HCT116 (cell line): ENCODE data around the gene STX2. TPM values are rescaled to one million over a fixed set of nuclear protein-coding genes. Genes with fewer than 3 reads are reported as not detected.

Experiments
- ATAC-seq: fragments of 200-7000 bp; cut with Tn5 transposase; 2 replicates; pipeline ENCODE4 v1.9.1; 2020; ENCODE audit warnings: mild to moderate bottlenecking, moderate library complexity
- BruUV-seq: library from RNA; stranded (reverse); fragments of 400-500 nt; replicated peaks from 2 replicates; lab custom pipeline; 2021; lab: Mats Ljungman, UMichigan
- CTCF ChIA-PET: fragments of 300-600 bp; sonication (Branson Sonifier 250); formaldehyde crosslinking; loops from one replicate; lab custom pipeline; 2021; ENCODE audit warnings: antibody characterized with exemption; lab: Charles Lee
- POLR2A ChIA-PET: fragments of 300-600, 350-600 bp; sonication (Branson Sonifier 250); formaldehyde crosslinking; loops from one replicate; lab custom pipeline; 2021; ENCODE audit warnings: antibody characterized with exemption; lab: Charles Lee
- RAD21 ChIA-PET, 2 experiments: fragments of 300-600 bp; sonication (Branson Sonifier 250); formaldehyde crosslinking; loops; one replicate each; lab custom pipeline; 2023; ENCODE audit warnings: low total read pairs in 2 of 2; ENCODE audit not compliant: uncharacterized antibody in 2 of 2, unreplicated experiment in 2 of 2, low non-redundant PET in 1 of 2; lab: Charles Lee
- DNase-seq: peaks from one replicate; pipeline ENCODE4 v3.0.0-alpha.2; 2010; ENCODE audit warnings: low read depth, low spot score
- H2AFZ ChIP-seq: fragments of 200-600 bp; shearing (Covaris generic), sonication (generic); 2 replicates; pipeline ENCODE4 v1.6.1; 2017; ENCODE audit warnings: low read depth, mixed run types, mixed read lengths, antibody characterized with exemption, low read length; ENCODE audit not compliant: poor library complexity, severe bottlenecking
- H3K27ac ChIP-seq: 2 replicates; pipeline ENCODE4 v1.5.1; 2012; ENCODE audit warnings: low read depth, low read length
- H3K27me3 ChIP-seq: fragments of 200-600 bp; sonication (generic); 2 replicates; pipeline ENCODE4 v1.6.1; 2016; ENCODE audit warnings: mixed run types, low read length, mixed read lengths; ENCODE audit not compliant: insufficient read depth
- H3K36me3 ChIP-seq, 2 experiments: fragments of 200-500 bp in 1 of 2; fragments of 200-600 bp in 1 of 2; sonication (Bioruptor generic) in 1 of 2; sonication (generic) in 1 of 2; 2 replicates each; pipeline versions ENCODE4 v1.5.1 to v1.6.1; 2014 to 2016; ENCODE audit warnings: low read length in 2 of 2, inconsistent platforms in 1 of 2, mixed read lengths in 1 of 2, mixed run types in 1 of 2; ENCODE audit not compliant: insufficient read depth in 2 of 2, control insufficient read depth in 1 of 2
- H3K4me1 ChIP-seq, 2 experiments: fragments of 200-600 bp in 1 of 2; sonication (generic) in 1 of 2; 2 replicates each; pipeline versions ENCODE4 v1.5.1 to v1.6.1; 2012 to 2017; ENCODE audit warnings: low read length in 2 of 2, inconsistent platforms in 1 of 2, mild to moderate bottlenecking in 1 of 2, mixed read lengths in 1 of 2, mixed run types in 1 of 2, moderate library complexity in 1 of 2; ENCODE audit not compliant: insufficient read depth in 2 of 2, control insufficient read depth in 1 of 2
- H3K4me2 ChIP-seq: fragments of 200-600 bp; sonication (generic); 2 replicates; pipeline ENCODE4 v1.6.1; 2017; ENCODE audit warnings: mixed run types, low read length, mixed read lengths
- H3K4me3 ChIP-seq, 2 experiments: fragments of 200-600 bp in 1 of 2; sonication (generic) in 1 of 2; replicated peaks in 1 of 2; 2 replicates each; pipeline ENCODE4 v1.5.1; 2011 to 2016; ENCODE audit warnings: low read length in 2 of 2, control low read depth in 1 of 2, low read depth in 1 of 2, mild to moderate bottlenecking in 1 of 2, mixed read lengths in 1 of 2, mixed run types in 1 of 2
- H3K79me2 ChIP-seq: fragments of 200-600 bp; sonication (generic); 2 replicates; pipeline ENCODE4 v1.6.1; 2017; ENCODE audit warnings: mild to moderate bottlenecking, mixed run types, low read length, moderate library complexity, mixed read lengths; ENCODE audit not compliant: insufficient read depth
- H3K9ac ChIP-seq: fragments of 200-600 bp; sonication (generic); 2 replicates; pipeline ENCODE4 v1.6.1; 2016; ENCODE audit warnings: low read length, mixed read lengths
- H3K9me2 ChIP-seq: fragments of 200-600 bp; sonication (generic), shearing (Covaris generic); 2 replicates; pipeline ENCODE4 v1.6.1; 2017; ENCODE audit warnings: mixed run types, mild to moderate bottlenecking, moderate library complexity; ENCODE audit not compliant: insufficient read depth
- H3K9me3 ChIP-seq, 2 experiments: fragments of 200-500 bp in 1 of 2; fragments of 200-600 bp in 1 of 2; sonication (Bioruptor generic) in 1 of 2; sonication (generic) in 1 of 2; 2 replicates each; pipeline ENCODE4 v1.6.1; 2014 to 2017; ENCODE audit warnings: low read length in 2 of 2, mixed read lengths in 2 of 2, inconsistent platforms in 1 of 2, low read depth in 1 of 2, mild to moderate bottlenecking in 1 of 2, mixed run types in 1 of 2, moderate library complexity in 1 of 2; ENCODE audit not compliant: control insufficient read depth in 1 of 2, insufficient read depth in 1 of 2
- H4K20me1 ChIP-seq: fragments of 200-600 bp; sonication (generic), shearing (Covaris generic); 2 replicates; pipeline ENCODE4 v1.6.1; 2017; ENCODE audit warnings: mixed run types, mild to moderate bottlenecking, moderate library complexity; ENCODE audit not compliant: insufficient read depth
- CBX3 ChIP-seq: IDR thresholded peaks from 2 replicates; pipeline ENCODE4 v1.6.1; 2012; ENCODE audit warnings: low read depth
- EGR1 ChIP-seq: IDR thresholded peaks from 2 replicates; pipeline ENCODE4 v1.6.1; 2012; ENCODE audit warnings: low read depth
- FOSL1 ChIP-seq: IDR thresholded peaks from 2 replicates; pipeline ENCODE4 v1.6.1; 2012; ENCODE audit warnings: low read depth
- JUND ChIP-seq: IDR thresholded peaks from 2 replicates; pipeline ENCODE4 v1.6.1; 2012
- SIN3A ChIP-seq: IDR thresholded peaks from 2 replicates; pipeline ENCODE4 v1.6.1; 2012; ENCODE audit warnings: low read depth
- SP1 ChIP-seq: IDR thresholded peaks from 2 replicates; pipeline ENCODE4 v1.6.1; 2012; ENCODE audit warnings: low read depth
- TCF7L2 ChIP-seq: IDR thresholded peaks from 2 replicates; pipeline ENCODE4 v1.7.0; 2011; ENCODE audit warnings: borderline replicate concordance, inconsistent platforms; ENCODE audit not compliant: insufficient read depth, insufficient read length; ENCODE audit errors: extremely low read depth
- ZFX ChIP-seq: fragments of 450-650 bp; IDR thresholded peaks from 2 replicates; pipeline ENCODE4 v1.6.1; 2017
- intact Hi-C: fragments of 100-400 bp; cut with micrococcal nuclease; formaldehyde crosslinking; loops from 2 replicates; pipeline ENCODE4 v1.10.0; 2022
- total RNA-seq: library from RNA; stranded (reverse); gene quantifications from one replicate; pipeline ENCODE4 v1.2.1, GENCODE V29; 2021; ENCODE audit not compliant: unreplicated experiment
- TF ChIP-seq, protein P1 (sequence below): IDR thresholded peaks from 2 replicates; pipeline ENCODE4 v1.6.1; 2011; ENCODE audit warnings: mild to moderate bottlenecking, low read length, moderate library complexity; ENCODE audit not compliant: insufficient replicate concordance; ENCODE audit errors: extremely low read depth
- TF ChIP-seq, protein P2 (sequence below): IDR thresholded peaks from 2 replicates; pipeline ENCODE4 v1.6.1; 2012

The STX2 gene
- total RNA-seq, 1 experiment from 2014 or later: 19.2 TPM

DNA sequence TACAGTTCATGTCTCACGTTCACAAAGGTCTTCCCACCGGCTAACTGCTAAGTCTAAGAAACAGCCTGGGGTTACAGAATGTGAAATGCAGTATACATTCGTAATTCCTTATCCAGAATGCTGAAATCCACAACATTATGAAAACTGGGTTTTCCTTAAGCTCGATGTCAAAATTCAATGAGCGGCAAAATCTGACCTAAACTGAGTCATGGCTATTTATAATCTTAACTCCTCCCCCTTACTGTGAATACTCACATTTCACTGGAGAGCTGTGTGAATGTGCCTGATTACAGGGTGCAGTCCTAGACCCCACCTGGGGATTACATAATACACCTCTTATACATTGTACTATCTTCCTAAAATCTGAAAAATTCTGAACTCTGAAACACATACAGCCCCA lies 35.3 kb downstream of the STX2 start:
- H3K9ac ChIP-seq: no peak overlapping the region
- ChIA-PET POLR2A (no interaction called here), RAD21 (no interaction called here), CTCF (interaction anchor here (0.7 kb wide), 1 partner anchor 9 kb away, joined by 5 read pairs; no protein-coding TSS in a partner anchor)
- no peak overlapping the region for H3K4me3 ChIP-seq
- intact Hi-C loops: no loop called here
- H3K27ac ChIP-seq: no peak overlapping the region
- no peaks in the 10 kb centered on the region for H3K9me3 ChIP-seq
- peaks cover 0 to 4% of the 10 kb centered on the region in 2 experiments; a peak in 1 of 4 replicates for H3K4me1 ChIP-seq
- H3K4me2 ChIP-seq: no peak overlapping the region
- H2AFZ ChIP-seq: no peak overlapping the region
- H3K27me3 ChIP-seq: no peaks in the 10 kb centered on the region
- no peak for DNase-seq
- TF ChIP-seq EGR1 (no peak), SP1 (no peak), ZFX (no peak), SIN3A (no peak), JUND (no peak)
- TF ChIP-seq, protein P1, sequence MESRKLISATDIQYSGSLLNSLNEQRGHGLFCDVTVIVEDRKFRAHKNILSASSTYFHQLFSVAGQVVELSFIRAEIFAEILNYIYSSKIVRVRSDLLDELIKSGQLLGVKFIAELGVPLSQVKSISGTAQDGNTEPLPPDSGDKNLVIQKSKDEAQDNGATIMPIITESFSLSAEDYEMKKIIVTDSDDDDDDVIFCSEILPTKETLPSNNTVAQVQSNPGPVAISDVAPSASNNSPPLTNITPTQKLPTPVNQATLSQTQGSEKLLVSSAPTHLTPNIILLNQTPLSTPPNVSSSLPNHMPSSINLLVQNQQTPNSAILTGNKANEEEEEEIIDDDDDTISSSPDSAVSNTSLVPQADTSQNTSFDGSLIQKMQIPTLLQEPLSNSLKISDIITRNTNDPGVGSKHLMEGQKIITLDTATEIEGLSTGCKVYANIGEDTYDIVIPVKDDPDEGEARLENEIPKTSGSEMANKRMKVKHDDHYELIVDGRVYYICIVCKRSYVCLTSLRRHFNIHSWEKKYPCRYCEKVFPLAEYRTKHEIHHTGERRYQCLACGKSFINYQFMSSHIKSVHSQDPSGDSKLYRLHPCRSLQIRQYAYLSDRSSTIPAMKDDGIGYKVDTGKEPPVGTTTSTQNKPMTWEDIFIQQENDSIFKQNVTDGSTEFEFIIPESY: no peak
- TF ChIP-seq, protein P2, sequence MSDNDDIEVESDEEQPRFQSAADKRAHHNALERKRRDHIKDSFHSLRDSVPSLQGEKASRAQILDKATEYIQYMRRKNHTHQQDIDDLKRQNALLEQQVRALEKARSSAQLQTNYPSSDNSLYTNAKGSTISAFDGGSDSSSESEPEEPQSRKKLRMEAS: no peak
- no peak for ATAC-seq
- no peaks in the 10 kb centered on the region for H3K79me2 ChIP-seq
- no peaks in the 10 kb centered on the region for H3K9me2 ChIP-seq
- H4K20me1 ChIP-seq: no peaks in the 10 kb centered on the region
- BruUV-seq: no TSS peak
- H3K36me3 ChIP-seq: peaks cover 12 to 14% of the 10 kb centered on the region in 2 experiments; a peak in 3 of 4 replicates

DNA sequence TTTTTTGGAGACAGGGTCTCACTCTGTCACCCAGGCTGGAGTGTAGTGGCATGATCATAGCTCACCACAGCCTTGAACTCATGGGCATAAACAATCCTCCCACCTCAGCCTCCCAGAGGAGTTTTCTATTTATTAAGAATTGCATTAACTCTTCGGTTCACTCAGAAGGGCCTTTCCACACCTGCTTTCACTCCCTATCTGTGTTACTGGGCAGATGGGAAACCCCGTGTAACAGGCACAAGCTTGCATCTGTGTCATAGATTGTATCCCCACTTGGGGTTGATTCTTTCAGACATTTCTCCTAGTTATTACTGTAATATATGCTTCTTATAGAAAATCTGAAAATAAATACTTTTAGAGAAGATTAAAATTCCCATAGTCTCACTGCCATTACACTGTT lies 38.7 kb downstream of the STX2 start:
- BruUV-seq: no TSS peak
- Histone ChIP-seq H3K36me3 (peaks cover 18 to 19% of the 10 kb centered on the region in 2 experiments; a peak in 3 of 4 replicates), H3K4me1 (peaks cover 0 to 4% of the 10 kb centered on the region in 2 experiments; a peak in 1 of 4 replicates), H3K27me3 (no peaks in the 10 kb centered on the region), H3K4me3 (no peak overlapping the region), H3K9me3 (no peaks in the 10 kb centered on the region), H3K9me2 (no peaks in the 10 kb centered on the region), H3K27ac (no peak overlapping the region), H4K20me1 (no peaks in the 10 kb centered on the region), H2AFZ (no peak overlapping the region), H3K9ac (no peak overlapping the region), H3K79me2 (no peaks in the 10 kb centered on the region), H3K4me2 (no peak overlapping the region)
- intact Hi-C loops: no loop called here
- ChIA-PET POLR2A (no interaction called here), RAD21 (no interaction called here), CTCF (no interaction called here)
- DNase-seq (no peak), ATAC-seq (no peak)
- TF ChIP-seq CBX3 (no peak), EGR1 (no peak), FOSL1 (no peak), TCF7L2 (no peak), ZFX (no peak)
